ENCODE data around the gene VSIG10. TPM values are rescaled to one million over a fixed set of nuclear protein-coding genes. Genes with fewer than 3 reads are reported as not detected.
A peak's percentile ranks its signal among the peaks of the same experiment; 100 is the strongest.
"Not testable (repeated sequence)": the region's sequence is repeated elsewhere in the genome, so short reads cannot be mapped to it uniquely, and the experiment has no call there.

Gene VSIG10
- total RNA-seq, 1 donor: 26.1 TPM

- no peak for DNase-seq (ENCODE audit: low read depth in 2 of 3, low spot score in 2 of 3)
Measured at GRCh38 chr12:118035190-118036041, 68.4 kb downstream of the VSIG10 start.

- DNase-seq (ENCODE audit: low read depth in 2 of 3, low spot score in 2 of 3): no peak
Measured at GRCh38 chr12:118034429-118035189, 69.2 kb downstream of the VSIG10 start.

GRCh38 chr12:118033902-118034301 lies 69.9 kb downstream of the VSIG10 start:
- DNase-seq (ENCODE audit: low read depth in 2 of 3, low spot score in 2 of 3): no peak

GRCh38 chr12:118033323-118033722 lies 70.5 kb downstream of the VSIG10 start:
- no peak for DNase-seq (ENCODE audit: low read depth in 2 of 3, low spot score in 2 of 3)

GRCh38 chr12:118032188-118032587 lies 71.6 kb downstream of the VSIG10 start:
- no peak for DNase-seq (ENCODE audit: low read depth in 2 of 3, low spot score in 2 of 3)

- DNase-seq (ENCODE audit: low read depth in 2 of 3, low spot score in 2 of 3): no peak
Measured at GRCh38 chr12:118029166-118029565, 74.6 kb downstream of the VSIG10 start.

- no peak for DNase-seq (ENCODE audit: low read depth in 2 of 3, low spot score in 2 of 3)
Measured at GRCh38 chr12:118025168-118025567, 78.6 kb downstream of the VSIG10 start.

GRCh38 chr12:118023301-118023860 lies 80.4 kb downstream of the VSIG10 start:
- DNase-seq (ENCODE audit: low read depth in 2 of 3, low spot score in 2 of 3): no peak

GRCh38 chr12:118022728-118023109 lies 81.1 kb downstream of the VSIG10 start:
- DNase-seq (ENCODE audit: low read depth in 2 of 3, low spot score in 2 of 3): no peak

- DNase-seq (ENCODE audit: low read depth in 2 of 3, low spot score in 2 of 3): not testable (repeated sequence)
Measured at GRCh38 chr12:118022097-118022727, 81.6 kb downstream of the VSIG10 start.

GRCh38 chr12:118020036-118020435 lies 83.8 kb downstream of the VSIG10 start:
- DNase-seq (ENCODE audit: low read depth in 2 of 3, low spot score in 2 of 3): no peak

GRCh38 chr12:118017926-118018325 lies 85.9 kb downstream of the VSIG10 start:
- DNase-seq (ENCODE audit: low read depth in 2 of 3, low spot score in 2 of 3): no peak

GRCh38 chr12:118016424-118017264 lies 87.2 kb downstream of the VSIG10 start, which contains the start of gene RFC5:
Gene RFC5 (plus strand): TSS chr12:118016703. CDS start chr12:118016828, 125 bp downstream.
- peak; percentile 88 to 98 (median 97) for DNase-seq (ENCODE audit: low read depth in 2 of 3, low spot score in 2 of 3)

- no peak for DNase-seq (ENCODE audit: low read depth in 2 of 3, low spot score in 2 of 3)
Measured at GRCh38 chr12:118015944-118016343, 87.9 kb downstream of the VSIG10 start.

GRCh38 chr12:118015306-118015705 lies 88.5 kb downstream of the VSIG10 start:
- DNase-seq (ENCODE audit: low read depth in 2 of 3, low spot score in 2 of 3): no peak

Small RNA genes lying within 50 kb of the gene (small RNA-seq; reads per million reads assigned to genes)
- gene AC131159.1: not detected

Other genes starting within 250 kb of the VSIG10 start
- gene KSR2, start 135.0 kb downstream of the VSIG10 start, total RNA-seq: under 0.01 TPM
- 25.3 TPM for gene RFC5, start 87.3 kb downstream of the VSIG10 start, total RNA-seq
- gene WSB2, start 42.8 kb downstream of the VSIG10 start, total RNA-seq: 17.8 TPM
- 184 TPM for gene PEBP1, start 32.1 kb upstream of the VSIG10 start, total RNA-seq

Measured in hematopoietic multipotent progenitor cell (in vitro differentiated cells).